HG03575 (cell line): ENCODE measurements around the gene SEC31B.

Experiments used
- ATAC-seq: cut with Tn5 transposase; IDR thresholded peaks from one replicate; pipeline ENCODE4 v1.9.1; 2021; ENCODE audit not compliant: unreplicated experiment, insufficient number of reproducible peaks, low FRiP score; ENCODE audit errors: extremely low read depth

Gene SEC31B

GRCh38 chr10:100504096-100504495, 15.6 kb downstream of the SEC31B start:
- no peak for ATAC-seq

GRCh38 chr10:100502926-100503494, 16.7 kb downstream of the SEC31B start:
- no peak for ATAC-seq

- no peak for ATAC-seq
These were observed 18.2 kb downstream of the SEC31B start for GRCh38 chr10:100501423-100501822.

GRCh38 chr10:100498059-100498458, 21.6 kb downstream of the SEC31B start:
- ATAC-seq = no peak

GRCh38 chr10:100496567-100496966, 23.1 kb downstream of the SEC31B start:
- ATAC-seq = no peak

GRCh38 chr10:100490531-100490930, 29.1 kb downstream of the SEC31B start:
- no peak for ATAC-seq

- ATAC-seq = no peak
These were observed 30.3 kb downstream of the SEC31B start for GRCh38 chr10:100489396-100489795.

- ATAC-seq = no peak
These were observed 32.1 kb downstream of the SEC31B start for GRCh38 chr10:100487529-100487928.

GRCh38 chr10:100485801-100486495, 33.7 kb downstream of the SEC31B start:
- no peak for ATAC-seq

GRCh38 chr10:100485366-100485765, 34.3 kb downstream of the SEC31B start:
- no peak for ATAC-seq

- ATAC-seq = no peak
These were observed 35.6 kb downstream of the SEC31B start for GRCh38 chr10:100483876-100484666.

- ATAC-seq = no peak
These were observed 36.9 kb downstream of the SEC31B start for GRCh38 chr10:100482834-100483185.

GRCh38 chr10:100482181-100482833, 37.4 kb downstream of the SEC31B start:
- no peak for ATAC-seq

- ATAC-seq = peak; percentile 79
These were observed 38.1 kb downstream of the SEC31B start for GRCh38 chr10:100481462-100482081.

- no peak for ATAC-seq
These were observed 39.7 kb downstream of the SEC31B start for GRCh38 chr10:100480002-100480401.

GRCh38 chr10:100479037-100479436, 40.6 kb downstream of the SEC31B start:
- ATAC-seq = no peak

- no peak for ATAC-seq
These were observed 41.7 kb downstream of the SEC31B start for GRCh38 chr10:100477970-100478369.

GRCh38 chr10:100470367-100470766, 49.3 kb downstream of the SEC31B start:
- no peak for ATAC-seq

GRCh38 chr10:100469756-100470155, 49.9 kb downstream of the SEC31B start:
- ATAC-seq = no peak
